DOHH2 (cell line): ENCODE measurements around the gene F10.

Experiments used
- H3F3A ChIP-seq: fragments of 200-600 bp; sonication (generic), shearing (Covaris generic); 2 replicates; pipeline ENCODE4 v1.6.0; 2016; ENCODE audit warnings: antibody characterized with exemption, mild to moderate bottlenecking; ENCODE audit not compliant: control insufficient read depth, insufficient read depth
- H3K27ac ChIP-seq: fragments of 200-600 bp; sonication (generic); 2 replicates; pipeline ENCODE4 v1.5.1; 2014; ENCODE audit warnings: low read depth, mild to moderate bottlenecking, low read length, moderate library complexity
- H3K27me3 ChIP-seq: fragments of 200-600 bp; sonication (generic); 2 replicates; pipeline ENCODE4 v1.6.1; 2014; ENCODE audit warnings: mild to moderate bottlenecking, low read length, mixed read lengths; ENCODE audit not compliant: control insufficient read depth
- H3K36me3 ChIP-seq: fragments of 200-600 bp; sonication (generic); 2 replicates; pipeline ENCODE4 v1.6.1; 2014; ENCODE audit warnings: mild to moderate bottlenecking, low read length, moderate library complexity, mixed read lengths; ENCODE audit not compliant: control insufficient read depth
- H3K4me1 ChIP-seq: fragments of 200-600 bp; sonication (generic); 2 replicates; pipeline ENCODE4 v1.6.1; 2014; ENCODE audit warnings: mild to moderate bottlenecking, low read length, mixed read lengths; ENCODE audit not compliant: control insufficient read depth
- H3K4me2 ChIP-seq: fragments of 200-600 bp; sonication (generic); 2 replicates; pipeline ENCODE4 v1.6.0; 2014; ENCODE audit warnings: mild to moderate bottlenecking, low read length, moderate library complexity
- H3K4me3 ChIP-seq: fragments of 200-600 bp; sonication (generic); 2 replicates; pipeline ENCODE4 v1.5.1; 2014; ENCODE audit warnings: mild to moderate bottlenecking, low read length, mixed read lengths
- H3K79me2 ChIP-seq: fragments of 200-600 bp; sonication (generic); 2 replicates; pipeline ENCODE4 v1.6.1; 2014; ENCODE audit warnings: mild to moderate bottlenecking, low read length, mixed read lengths; ENCODE audit not compliant: control insufficient read depth
- H3K9me2 ChIP-seq: fragments of 200-600 bp; sonication (generic); replicated peaks from 2 replicates; pipeline ENCODE4 v1.6.1; 2014; ENCODE audit warnings: mild to moderate bottlenecking, low read length, mixed read lengths; ENCODE audit not compliant: control insufficient read depth
- H3K9me3 ChIP-seq: fragments of 200-600 bp; sonication (generic); 2 replicates; pipeline ENCODE4 v1.6.1; 2014; ENCODE audit warnings: antibody characterized with exemption, low read length, mixed read lengths; ENCODE audit not compliant: control insufficient read depth, insufficient read depth
- H4K20me1 ChIP-seq: fragments of 200-600 bp; sonication (generic); 2 replicates; pipeline ENCODE4 v1.6.0; 2014; ENCODE audit warnings: low read depth, mild to moderate bottlenecking, antibody characterized with exemption, low read length, moderate library complexity; ENCODE audit not compliant: control insufficient read depth, insufficient read depth
- EZH2phosphoT487 ChIP-seq: fragments of 200-600 bp; sonication (generic); IDR thresholded peaks from 2 replicates; pipeline ENCODE4 v1.6.1; 2017; ENCODE audit warnings: borderline replicate concordance, mild to moderate bottlenecking, antibody characterized with exemption, low read length, moderate library complexity, mixed read lengths
- TF ChIP-seq, protein P1 (sequence below): fragments of 200-600 bp; sonication (generic); IDR thresholded peaks from one replicate; pipeline ENCODE4 v1.5.1; 2014; ENCODE audit warnings: antibody characterized with exemption, mild to moderate bottlenecking, low read depth, low read length; ENCODE audit not compliant: poor library complexity, severe bottlenecking

Gene F10

DNA sequence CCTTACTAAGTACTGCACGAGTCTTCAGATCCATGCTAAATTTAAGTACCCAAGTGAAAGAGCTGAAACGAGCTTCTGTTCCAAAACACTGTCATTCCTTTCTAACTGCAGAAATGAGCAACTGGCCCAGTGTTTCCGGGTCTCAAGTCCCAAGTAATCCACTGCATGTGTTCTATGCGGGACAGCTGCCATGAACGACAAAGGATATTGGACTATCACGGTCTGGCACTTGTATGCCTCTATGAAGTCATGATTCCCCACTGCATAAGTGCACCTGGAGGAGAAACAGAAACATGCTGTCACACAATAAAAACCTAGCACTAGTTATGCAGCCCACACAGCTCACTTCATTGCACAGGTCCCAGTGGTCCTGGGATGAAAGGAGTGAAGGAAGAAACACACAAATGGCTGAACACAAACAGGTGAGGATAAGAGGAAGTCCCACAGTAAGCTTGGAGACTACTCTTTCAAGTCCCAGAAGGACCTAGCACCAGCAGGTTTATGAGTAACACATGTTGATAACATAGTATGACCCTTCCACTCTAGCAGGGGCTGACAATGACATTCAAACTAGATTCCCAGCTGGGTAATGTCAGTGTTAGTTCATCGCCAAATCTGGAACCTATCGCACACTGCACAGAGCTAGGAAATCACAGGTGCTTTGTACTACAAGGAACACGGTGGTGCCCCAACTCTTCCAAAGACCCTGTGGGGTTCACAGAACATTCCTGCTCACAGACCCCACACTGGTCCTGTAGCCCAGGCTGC lies 74.6 kb downstream of the F10 start:
- Histone ChIP-seq H3K9me2 (no peaks in the 10 kb centered on the region), H3K4me3 (no peak overlapping the region), H3F3A (no peaks in the 10 kb centered on the region; the same call in 1 of the 2 replicates), H3K9me3 (no peaks in the 10 kb centered on the region), H3K27ac (no peak overlapping the region), H3K4me2 (no peak overlapping the region), H3K27me3 (no peaks in the 10 kb centered on the region), H3K4me1 (no peaks in the 10 kb centered on the region), H3K36me3 (peaks cover 87% of the 10 kb centered on the region), H4K20me1 (no peaks in the 10 kb centered on the region; the same call in 1 of the 2 replicates), H3K79me2 (peaks cover 35% of the 10 kb centered on the region)
- TF ChIP-seq EZH2phosphoT487: no peak
- TF ChIP-seq, protein P1, sequence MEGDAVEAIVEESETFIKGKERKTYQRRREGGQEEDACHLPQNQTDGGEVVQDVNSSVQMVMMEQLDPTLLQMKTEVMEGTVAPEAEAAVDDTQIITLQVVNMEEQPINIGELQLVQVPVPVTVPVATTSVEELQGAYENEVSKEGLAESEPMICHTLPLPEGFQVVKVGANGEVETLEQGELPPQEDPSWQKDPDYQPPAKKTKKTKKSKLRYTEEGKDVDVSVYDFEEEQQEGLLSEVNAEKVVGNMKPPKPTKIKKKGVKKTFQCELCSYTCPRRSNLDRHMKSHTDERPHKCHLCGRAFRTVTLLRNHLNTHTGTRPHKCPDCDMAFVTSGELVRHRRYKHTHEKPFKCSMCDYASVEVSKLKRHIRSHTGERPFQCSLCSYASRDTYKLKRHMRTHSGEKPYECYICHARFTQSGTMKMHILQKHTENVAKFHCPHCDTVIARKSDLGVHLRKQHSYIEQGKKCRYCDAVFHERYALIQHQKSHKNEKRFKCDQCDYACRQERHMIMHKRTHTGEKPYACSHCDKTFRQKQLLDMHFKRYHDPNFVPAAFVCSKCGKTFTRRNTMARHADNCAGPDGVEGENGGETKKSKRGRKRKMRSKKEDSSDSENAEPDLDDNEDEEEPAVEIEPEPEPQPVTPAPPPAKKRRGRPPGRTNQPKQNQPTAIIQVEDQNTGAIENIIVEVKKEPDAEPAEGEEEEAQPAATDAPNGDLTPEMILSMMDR: no peak
